Measurements from ENCODE around the gene WDR12.
"Not testable (repeated sequence)": the region's sequence is repeated elsewhere in the genome, so short reads cannot be mapped to it uniquely, and the experiment has no call there.

WDR12 gene

DNA sequence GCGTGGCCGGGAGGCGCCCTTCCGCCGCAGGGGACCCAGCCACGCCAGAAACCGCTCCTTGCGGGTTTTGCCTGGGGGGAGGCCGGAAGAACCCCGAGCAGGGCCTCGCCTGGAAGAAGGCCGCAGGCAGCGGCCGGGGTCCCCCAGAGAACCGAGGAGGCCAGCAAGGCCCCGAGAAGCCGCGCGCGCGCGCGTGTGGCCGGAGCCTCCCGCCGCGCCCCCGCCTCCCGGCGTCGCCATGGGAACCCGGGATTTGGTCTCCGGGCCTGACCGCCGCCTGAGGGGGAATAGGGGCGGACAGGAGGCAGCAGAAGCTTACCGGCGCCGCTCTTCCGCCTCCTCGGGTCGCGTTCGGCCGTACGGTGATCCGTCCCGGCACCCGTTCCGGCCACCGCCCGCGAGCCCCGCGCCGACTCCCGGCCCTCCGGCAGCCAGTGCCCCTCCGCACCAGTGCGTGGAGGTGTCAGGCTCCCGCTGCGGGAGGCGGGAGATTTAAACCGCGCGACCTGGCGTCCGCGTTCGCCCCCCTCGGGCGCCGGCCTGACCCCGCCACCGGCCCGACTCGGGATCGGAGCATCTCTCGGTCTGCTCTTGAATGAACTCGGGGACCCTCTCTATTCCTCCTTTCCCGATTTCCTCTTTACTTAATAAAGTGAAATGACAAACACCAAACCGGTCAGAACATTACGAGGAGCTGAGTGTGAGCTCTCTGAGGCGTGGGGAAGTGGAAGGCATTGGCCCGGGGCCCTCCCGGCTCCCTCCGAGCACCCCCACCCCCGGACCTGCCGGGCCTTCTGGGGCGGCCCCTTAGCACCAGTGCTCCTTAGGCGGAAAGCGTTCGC lies 40.0 kb downstream of the WDR12 start, which contains the start of gene ICA1L:
Gene ICA1L, minus strand, starts transcription at position 467 of the 842 bp plus-strand sequence. CDS start 42,757 bp downstream, outside the sequence.
- DNase-seq (ENCODE audit: low spot score) (peak; percentile 69), ATAC-seq (ENCODE audit: low read depth) (peak; percentile 49)
- no peak for TF ChIP-seq CTCF (IDR thresholded peaks at IDR 0.05; ENCODE audit: poor library complexity, severe bottlenecking)
- peak within 1 kb of the TSS; percentile 68 for H3K4me3 ChIP-seq (ENCODE audit: severe bottlenecking)
- H3K9me3 ChIP-seq (ENCODE audit: severe bottlenecking) = no peaks in the 10 kb centered on the region
- H3K4me1 ChIP-seq (ENCODE audit: insufficient read depth, poor library complexity, severe bottlenecking) = no peaks in the 10 kb centered on the region
- no peaks in the 10 kb centered on the region; the same call in 1 of the 2 replicates for H3K36me3 ChIP-seq (ENCODE audit: low read depth)
- no peaks in the 10 kb centered on the region for H3K27me3 ChIP-seq (ENCODE audit: insufficient read depth, poor library complexity, severe bottlenecking)
- peak within 1 kb of the TSS; percentile 62 for H3K27ac ChIP-seq (ENCODE audit: poor library complexity, severe bottlenecking)

DNA sequence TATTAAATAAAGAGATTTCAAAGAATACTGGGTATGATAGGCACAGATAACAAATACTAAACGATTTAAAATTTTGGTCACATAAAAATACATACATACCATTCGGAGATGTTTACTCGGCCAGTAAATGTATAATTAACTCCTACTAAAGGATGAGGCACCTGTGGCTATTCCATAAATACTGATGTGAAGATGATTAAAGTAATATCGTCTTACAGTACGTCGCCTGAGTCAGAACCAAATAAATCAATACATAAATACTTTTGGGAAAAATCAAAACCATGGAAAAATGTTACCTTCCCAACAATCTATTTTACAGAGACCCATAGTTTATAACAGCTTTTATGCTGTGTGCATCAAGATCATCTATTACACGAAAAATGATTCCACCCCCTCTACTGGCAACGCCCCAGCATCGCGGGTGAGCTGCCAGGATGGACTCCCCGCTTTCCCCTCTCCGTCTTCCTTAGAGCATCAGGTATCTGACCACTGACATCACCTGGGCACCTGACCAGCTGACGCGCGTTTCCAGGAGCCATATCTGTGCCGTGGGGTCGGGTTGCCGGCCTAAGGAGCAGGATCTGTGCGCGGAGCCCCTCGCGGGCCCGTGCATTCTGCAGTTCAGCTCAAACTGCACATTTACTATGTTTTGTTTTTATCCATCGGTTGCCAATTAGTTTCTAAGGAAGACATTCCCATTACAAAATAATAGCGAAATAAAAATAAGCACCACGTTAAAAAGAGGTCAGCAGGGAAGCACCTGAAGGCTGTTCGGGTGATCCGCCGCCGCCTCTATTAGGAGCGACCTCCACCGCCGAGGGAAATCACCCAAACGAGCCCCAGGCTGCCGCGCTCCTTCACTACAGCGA lies 40.8 kb downstream of the WDR12 start:
- no peaks in the 10 kb centered on the region for H3K9me3 ChIP-seq (ENCODE audit: severe bottlenecking)
- H3K27me3 ChIP-seq (ENCODE audit: insufficient read depth, poor library complexity, severe bottlenecking) = no peaks in the 10 kb centered on the region
- H3K27ac ChIP-seq (ENCODE audit: poor library complexity, severe bottlenecking) = peak overlapping the region; percentile 62
- no peaks in the 10 kb centered on the region; the same call in 1 of the 2 replicates for H3K36me3 ChIP-seq (ENCODE audit: low read depth)
- H3K4me1 ChIP-seq (ENCODE audit: insufficient read depth, poor library complexity, severe bottlenecking) = no peaks in the 10 kb centered on the region
- DNase-seq (ENCODE audit: low spot score) (peak; percentile 83), ATAC-seq (ENCODE audit: low read depth) (peak; percentile 93)
- TF ChIP-seq CTCF (IDR thresholded peaks at IDR 0.05; ENCODE audit: poor library complexity, severe bottlenecking) = peak; percentile 80
- H3K4me3 ChIP-seq (ENCODE audit: severe bottlenecking) = peak overlapping the region; percentile 68

DNA sequence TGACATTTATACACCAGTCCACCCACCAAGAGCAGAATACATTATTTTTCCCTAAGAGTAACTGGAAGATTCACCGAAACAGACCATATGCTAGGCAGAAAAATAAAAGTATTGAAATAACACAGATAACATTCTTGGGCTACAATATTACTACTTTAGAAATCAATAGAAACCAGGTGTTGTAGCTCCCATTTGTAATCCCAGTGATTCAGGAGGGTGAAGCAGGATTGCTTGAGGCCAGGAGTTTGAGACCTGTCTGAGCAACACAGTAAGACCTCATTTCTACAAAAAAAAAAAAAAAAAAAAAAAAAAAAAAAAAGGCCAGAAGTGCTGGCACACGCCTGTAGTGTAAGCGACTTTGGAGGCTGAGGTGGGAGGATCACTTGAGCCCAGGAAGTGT lies 49.5 kb downstream of the WDR12 start:
- no peak for TF ChIP-seq CTCF (IDR thresholded peaks at IDR 0.05; ENCODE audit: poor library complexity, severe bottlenecking)
- no peak for ATAC-seq (ENCODE audit: low read depth)
- H3K36me3 ChIP-seq (ENCODE audit: low read depth) = no peaks in the 10 kb centered on the region
- no peaks in the 10 kb centered on the region for H3K27me3 ChIP-seq (ENCODE audit: insufficient read depth, poor library complexity, severe bottlenecking)
- no peak overlapping the region for H3K4me3 ChIP-seq (ENCODE audit: severe bottlenecking)
- H3K9me3 ChIP-seq (ENCODE audit: severe bottlenecking) = no peaks in the 10 kb centered on the region
- DNase-seq (ENCODE audit: low spot score) = no peak
- H3K4me1 ChIP-seq (ENCODE audit: insufficient read depth, poor library complexity, severe bottlenecking) = no peaks in the 10 kb centered on the region
- H3K27ac ChIP-seq (ENCODE audit: poor library complexity, severe bottlenecking) = no peak overlapping the region

GRCh38 chr2:202858601-202859000 lies 52.9 kb downstream of the WDR12 start:
- no peaks in the 10 kb centered on the region for H3K4me1 ChIP-seq (ENCODE audit: insufficient read depth, poor library complexity, severe bottlenecking)
- no peaks in the 10 kb centered on the region for H3K27me3 ChIP-seq (ENCODE audit: insufficient read depth, poor library complexity, severe bottlenecking)
- H3K9me3 ChIP-seq (ENCODE audit: severe bottlenecking) = no peaks in the 10 kb centered on the region
- no peak overlapping the region for H3K27ac ChIP-seq (ENCODE audit: poor library complexity, severe bottlenecking)
- no peaks in the 10 kb centered on the region for H3K36me3 ChIP-seq (ENCODE audit: low read depth)
- DNase-seq (ENCODE audit: low spot score) (no peak), ATAC-seq (ENCODE audit: low read depth) (no peak)
- H3K4me3 ChIP-seq (ENCODE audit: severe bottlenecking) = no peak overlapping the region
- no peak for TF ChIP-seq CTCF (IDR thresholded peaks at IDR 0.05; ENCODE audit: poor library complexity, severe bottlenecking)

GRCh38 chr2:202849343-202849742 lies 62.1 kb downstream of the WDR12 start:
- H3K4me1 ChIP-seq (ENCODE audit: insufficient read depth, poor library complexity, severe bottlenecking); H3K4me3 ChIP-seq (ENCODE audit: severe bottlenecking); H3K27ac ChIP-seq (ENCODE audit: poor library complexity, severe bottlenecking); H3K9me3 ChIP-seq (ENCODE audit: severe bottlenecking); DNase-seq (ENCODE audit: low spot score); H3K36me3 ChIP-seq (ENCODE audit: low read depth); ATAC-seq (ENCODE audit: low read depth); H3K27me3 ChIP-seq (ENCODE audit: insufficient read depth, poor library complexity, severe bottlenecking): not testable (repeated sequence)

All from RWPE2 (cell line).